GM12875 (cell line): ENCODE results near the gene NUP50.
A peak's percentile ranks its signal among the peaks of the same experiment; 100 is the strongest.

ENCODE experiments used
- H3K4me3 ChIP-seq: one replicate; pipeline ENCODE4 v1.5.1; 2011; ENCODE audit warnings: low read depth, low read length, control low read depth
- TF ChIP-seq, protein P1 (sequence below): IDR thresholded peaks from 2 replicates; pipeline ENCODE4 v1.5.1; 2011; ENCODE audit warnings: low read depth, mild to moderate bottlenecking, control low read depth, inconsistent platforms, low read length, moderate library complexity, borderline replicate concordance; ENCODE audit not compliant: insufficient read depth

NUP50 gene

DNA sequence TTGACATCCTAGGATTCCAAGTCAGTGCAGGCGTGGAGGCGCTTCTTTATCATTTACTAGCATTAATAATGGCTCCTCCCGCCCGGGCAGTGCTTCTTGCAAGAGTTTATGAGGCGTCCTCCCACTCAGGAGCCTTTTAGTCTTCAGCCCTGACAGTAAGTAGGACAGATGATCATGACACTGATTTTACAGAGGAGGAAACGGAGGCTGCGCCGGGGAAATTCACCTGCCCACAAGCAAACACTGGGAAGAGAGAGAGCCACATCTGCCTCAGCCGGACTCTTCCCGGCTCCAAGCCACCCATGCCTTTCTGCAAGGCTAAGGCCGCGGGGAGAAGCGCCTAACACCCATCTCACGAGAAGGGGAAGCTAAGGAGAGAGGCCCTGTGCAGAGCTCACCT is 41.1 kb downstream of the NUP50 start:
- no peak overlapping the region for H3K4me3 ChIP-seq
- TF ChIP-seq, protein P1, sequence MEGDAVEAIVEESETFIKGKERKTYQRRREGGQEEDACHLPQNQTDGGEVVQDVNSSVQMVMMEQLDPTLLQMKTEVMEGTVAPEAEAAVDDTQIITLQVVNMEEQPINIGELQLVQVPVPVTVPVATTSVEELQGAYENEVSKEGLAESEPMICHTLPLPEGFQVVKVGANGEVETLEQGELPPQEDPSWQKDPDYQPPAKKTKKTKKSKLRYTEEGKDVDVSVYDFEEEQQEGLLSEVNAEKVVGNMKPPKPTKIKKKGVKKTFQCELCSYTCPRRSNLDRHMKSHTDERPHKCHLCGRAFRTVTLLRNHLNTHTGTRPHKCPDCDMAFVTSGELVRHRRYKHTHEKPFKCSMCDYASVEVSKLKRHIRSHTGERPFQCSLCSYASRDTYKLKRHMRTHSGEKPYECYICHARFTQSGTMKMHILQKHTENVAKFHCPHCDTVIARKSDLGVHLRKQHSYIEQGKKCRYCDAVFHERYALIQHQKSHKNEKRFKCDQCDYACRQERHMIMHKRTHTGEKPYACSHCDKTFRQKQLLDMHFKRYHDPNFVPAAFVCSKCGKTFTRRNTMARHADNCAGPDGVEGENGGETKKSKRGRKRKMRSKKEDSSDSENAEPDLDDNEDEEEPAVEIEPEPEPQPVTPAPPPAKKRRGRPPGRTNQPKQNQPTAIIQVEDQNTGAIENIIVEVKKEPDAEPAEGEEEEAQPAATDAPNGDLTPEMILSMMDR: no peak

DNA sequence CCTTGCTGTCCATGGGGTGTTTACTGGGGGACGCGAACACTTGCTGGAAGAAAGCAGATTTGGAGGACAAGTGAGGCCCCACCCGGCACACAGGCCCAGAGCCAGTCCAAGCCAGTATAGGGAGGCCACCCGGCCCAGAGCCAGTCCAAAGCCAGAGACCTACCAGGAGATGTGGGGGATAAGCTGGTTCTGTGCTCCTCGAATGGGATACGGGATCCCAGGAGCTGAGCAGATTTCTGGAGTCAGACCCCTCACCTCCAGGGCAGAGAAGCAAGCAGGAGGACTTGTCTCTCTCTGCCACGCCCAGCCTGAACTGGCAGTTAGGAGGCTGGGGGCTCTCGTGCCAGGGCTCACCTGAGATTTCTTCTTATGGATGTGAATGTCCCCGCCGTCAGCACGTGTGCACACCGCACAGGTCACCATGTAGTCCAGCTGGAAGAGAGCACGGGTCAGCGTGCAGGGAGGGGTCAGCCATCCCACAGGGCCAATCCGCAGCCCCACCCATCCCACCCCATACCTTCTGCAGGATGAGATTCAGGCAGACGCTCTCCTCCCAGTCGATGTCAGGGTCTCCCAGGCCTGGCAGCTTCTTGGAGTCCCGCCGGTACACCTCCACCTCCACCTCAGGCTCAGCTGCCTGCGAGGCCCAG is 41.7 kb downstream of the NUP50 start:
- TF ChIP-seq, protein P1: no peak
- H3K4me3 ChIP-seq: no peak overlapping the region

DNA sequence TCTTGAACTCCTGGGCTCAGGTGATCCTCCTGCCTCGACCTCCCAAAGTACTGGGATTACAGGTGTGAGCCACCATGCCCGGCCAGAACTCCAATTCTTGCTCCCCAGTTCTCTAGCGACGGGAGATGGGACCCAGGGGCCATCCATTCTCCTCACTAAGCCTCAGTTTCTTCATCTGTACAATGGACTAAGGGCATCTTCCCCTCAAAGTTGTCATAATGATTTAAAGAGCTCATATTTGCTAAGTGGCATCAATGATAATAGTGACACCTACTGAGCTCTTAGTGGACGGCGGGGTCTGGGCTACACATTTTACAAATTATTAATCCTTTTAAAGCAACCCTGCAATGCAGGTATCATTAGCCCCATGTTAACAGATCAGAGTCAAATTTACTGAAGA is 42.5 kb downstream of the NUP50 start:
- no peak overlapping the region for H3K4me3 ChIP-seq
- TF ChIP-seq, protein P1: no peak

DNA sequence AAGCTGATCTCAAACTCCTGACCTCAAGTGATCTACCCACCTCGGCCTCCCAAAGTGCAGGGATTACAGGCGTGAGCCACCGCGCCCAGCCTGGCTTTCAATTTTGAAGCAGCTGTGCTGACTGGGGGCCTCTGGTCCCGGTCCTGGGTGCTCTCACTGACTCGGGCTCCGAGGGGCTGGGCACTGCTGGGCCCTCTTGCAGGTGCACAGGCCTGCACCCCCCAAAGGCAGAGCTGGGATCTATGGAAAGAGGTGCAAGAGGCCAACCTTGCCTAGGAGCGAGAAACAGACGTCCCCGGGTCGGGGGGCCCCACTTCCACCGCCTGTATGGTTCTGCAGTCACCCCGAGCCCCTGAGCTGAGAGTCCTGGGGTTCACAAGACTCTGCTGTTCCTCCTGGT is 43.8 kb downstream of the NUP50 start:
- TF ChIP-seq, protein P1: no peak
- H3K4me3 ChIP-seq: no peak overlapping the region

DNA sequence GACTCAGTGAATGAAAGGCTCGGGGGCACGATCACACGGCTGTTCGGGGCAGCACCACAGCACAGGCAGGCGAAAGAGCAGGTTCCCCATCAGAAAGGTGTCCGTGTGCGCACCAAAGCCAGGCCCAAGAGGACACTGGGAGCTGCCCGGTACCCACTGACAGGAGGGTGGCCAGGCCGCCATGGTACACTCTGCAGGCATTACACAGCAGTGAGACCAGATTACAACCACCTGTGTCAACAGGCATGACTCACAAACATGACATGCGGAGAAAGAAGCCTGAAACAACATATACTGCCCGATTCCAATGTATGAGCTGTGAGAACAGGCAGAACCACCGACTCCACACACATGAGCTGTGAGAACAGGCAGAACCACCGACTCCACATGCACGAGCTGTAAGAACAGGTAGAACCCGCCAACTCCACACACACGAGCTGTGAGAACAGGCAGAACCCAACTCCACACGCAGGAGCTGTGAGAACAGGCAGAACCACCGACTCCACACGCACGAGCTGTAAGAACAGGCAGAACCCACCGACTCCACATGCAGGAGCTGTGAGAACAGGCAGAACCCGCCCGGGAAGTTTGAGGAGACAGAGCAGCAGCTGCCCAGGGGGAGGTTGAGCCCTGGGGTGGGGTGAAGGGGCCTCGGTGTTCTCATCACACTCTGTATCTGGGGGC is 44.4 kb downstream of the NUP50 start:
- H3K4me3 ChIP-seq: no peak overlapping the region
- TF ChIP-seq, protein P1: no peak

DNA sequence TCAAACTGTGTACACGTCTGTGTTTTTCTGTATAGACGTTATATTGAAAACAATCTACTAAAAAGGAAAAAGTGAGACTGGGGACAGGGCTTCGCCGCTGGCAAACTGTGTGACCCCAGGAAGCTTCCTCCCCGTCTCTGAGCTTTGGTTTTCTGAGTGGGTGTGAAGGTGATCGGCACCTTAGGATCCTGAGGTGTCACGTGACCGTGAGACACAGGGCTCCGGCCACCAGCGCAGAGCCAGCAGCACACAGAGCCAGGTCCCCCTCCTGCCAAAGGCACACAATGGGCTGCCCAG is 44.9 kb downstream of the NUP50 start:
- H3K4me3 ChIP-seq: no peak overlapping the region
- TF ChIP-seq, protein P1: no peak

DNA sequence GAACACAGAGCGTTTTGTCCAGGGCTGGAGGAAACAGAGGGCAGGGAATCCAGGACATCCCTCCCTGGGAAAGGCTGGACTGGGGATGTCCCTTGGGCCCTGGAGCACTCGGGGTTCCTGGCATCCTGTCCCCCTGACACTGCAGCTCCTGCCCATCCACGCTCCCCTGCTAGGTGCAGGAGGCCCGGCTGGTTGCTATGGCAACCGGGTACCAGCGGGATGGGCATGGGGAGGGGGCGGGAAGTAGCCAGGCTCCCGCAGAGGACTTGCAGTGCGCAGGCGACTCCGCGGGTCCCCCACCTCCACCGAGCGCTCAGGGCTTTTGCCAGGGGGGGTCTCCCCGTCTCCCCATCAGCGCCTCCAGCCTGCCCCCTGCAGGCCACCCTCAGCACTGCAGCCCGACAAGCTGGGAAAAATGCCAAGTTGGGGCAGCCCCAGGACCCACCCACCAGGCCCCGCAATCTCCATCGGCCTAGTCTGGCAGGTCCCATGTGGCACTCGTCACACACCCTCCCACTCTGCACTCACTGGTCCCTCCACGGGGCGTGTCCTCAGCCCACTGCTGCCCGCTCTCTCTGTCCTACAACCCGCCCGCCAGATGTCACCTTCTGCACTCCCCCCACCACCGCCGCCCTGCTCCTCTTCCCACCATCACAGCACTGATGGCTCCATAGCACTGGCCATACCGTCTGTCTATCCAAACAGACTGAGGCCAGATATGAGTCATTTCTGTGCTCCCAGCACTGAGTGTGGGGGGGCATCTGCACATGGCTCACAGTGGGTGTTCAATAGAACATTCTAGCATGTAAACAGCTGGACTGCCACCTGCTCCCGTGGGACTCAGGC is 45.5 kb downstream of the NUP50 start:
- no peak overlapping the region for H3K4me3 ChIP-seq
- TF ChIP-seq, protein P1: peak; percentile 83
